Measurements from ENCODE around the gene SS18.

The SS18 gene

DNA sequence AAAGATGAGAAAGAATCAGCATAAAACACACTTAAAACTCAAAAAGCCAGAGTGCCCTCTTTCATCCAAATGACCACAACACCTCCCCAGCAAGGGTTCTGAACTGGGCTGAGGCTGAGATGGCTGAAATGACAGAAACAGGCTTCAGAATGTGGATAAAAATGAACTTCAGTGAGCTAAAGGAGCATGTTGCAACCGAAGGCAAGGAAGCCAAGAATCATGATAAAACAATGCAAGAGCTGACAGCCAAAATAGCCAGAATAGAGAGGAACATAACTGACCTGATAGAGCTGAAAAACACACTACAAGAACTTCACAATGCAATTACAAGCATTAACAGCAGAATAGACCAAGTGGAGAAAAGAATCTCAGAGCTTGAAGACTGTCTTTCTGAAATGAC lies 31.1 kb upstream of the SS18 start:
- Histone ChIP-seq H3K79me2 (ENCODE audit: insufficient read depth, low read length) (no peaks in the 10 kb centered on the region), H3K9me3 (ENCODE audit: insufficient read depth, low read depth, low read length) (no peaks in the 10 kb centered on the region), H3K4me2 (ENCODE audit: low read depth, low read length, poor library complexity, severe bottlenecking) (no peak overlapping the region), H3K27me3 (ENCODE audit: insufficient read depth, low read length, poor library complexity, severe bottlenecking) (no peaks in the 10 kb centered on the region), H3F3A (ENCODE audit: low read depth) (no peaks in the 10 kb centered on the region), H3K9me2 (replicated peaks; ENCODE audit: low read depth, low read length) (no peaks in the 10 kb centered on the region), H4K20me1 (ENCODE audit: insufficient read depth, low read length, poor library complexity, severe bottlenecking) (no peaks in the 10 kb centered on the region), H2AFZ (ENCODE audit: low read length) (no peak overlapping the region), H3K4me1 (ENCODE audit: insufficient read depth, low read length, poor library complexity, severe bottlenecking) (no peaks in the 10 kb centered on the region), H3K9ac (ENCODE audit: low read depth, low read length, poor library complexity, severe bottlenecking) (no peak overlapping the region), H3K36me3 (ENCODE audit: insufficient read depth, low read length) (no peaks in the 10 kb centered on the region), H3K4me3 (ENCODE audit: low read length, poor library complexity, severe bottlenecking) (no peak overlapping the region)
- TF ChIP-seq EZH2phosphoT487 (IDR thresholded peaks at IDR 0.05; ENCODE audit: borderline replicate concordance) (no peak), CTCF (conservative IDR thresholded peaks at IDR 0.05; ENCODE audit: low read length) (no peak)

DNA sequence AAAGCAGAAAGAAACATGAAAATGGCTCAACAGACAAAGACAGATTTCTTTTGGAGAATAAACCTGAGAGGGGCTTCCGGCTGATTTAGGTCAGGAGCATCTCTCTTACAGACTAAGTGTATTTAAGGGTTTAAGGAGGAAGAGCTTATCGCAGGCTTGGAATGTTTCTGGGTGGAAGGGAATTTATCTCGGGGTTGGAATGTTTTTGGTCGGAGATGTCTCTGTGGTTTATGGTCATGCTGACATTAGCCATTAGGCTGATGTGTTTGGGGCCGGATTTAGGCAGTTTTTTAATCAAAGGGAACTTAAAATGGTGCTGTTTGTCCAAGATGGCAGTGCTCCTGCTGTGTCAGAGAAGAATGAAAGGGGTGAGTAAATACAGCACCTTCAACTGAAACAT lies 28.8 kb upstream of the SS18 start:
- Histone ChIP-seq H3F3A (ENCODE audit: low read depth) (no peaks in the 10 kb centered on the region), H3K36me3 (ENCODE audit: insufficient read depth, low read length) (no peaks in the 10 kb centered on the region), H3K79me2 (ENCODE audit: insufficient read depth, low read length) (no peaks in the 10 kb centered on the region), H3K4me2 (ENCODE audit: low read depth, low read length, poor library complexity, severe bottlenecking) (no peak overlapping the region), H3K9ac (ENCODE audit: low read depth, low read length, poor library complexity, severe bottlenecking) (no peak overlapping the region), H2AFZ (ENCODE audit: low read length) (no peak overlapping the region), H3K27me3 (ENCODE audit: insufficient read depth, low read length, poor library complexity, severe bottlenecking) (no peaks in the 10 kb centered on the region), H3K4me1 (ENCODE audit: insufficient read depth, low read length, poor library complexity, severe bottlenecking) (no peaks in the 10 kb centered on the region), H3K4me3 (ENCODE audit: low read length, poor library complexity, severe bottlenecking) (no peak overlapping the region), H3K9me2 (replicated peaks; ENCODE audit: low read depth, low read length) (no peaks in the 10 kb centered on the region), H3K9me3 (ENCODE audit: insufficient read depth, low read depth, low read length) (no peaks in the 10 kb centered on the region), H4K20me1 (ENCODE audit: insufficient read depth, low read length, poor library complexity, severe bottlenecking) (no peaks in the 10 kb centered on the region)
- TF ChIP-seq CTCF (conservative IDR thresholded peaks at IDR 0.05; ENCODE audit: low read length) (no peak), EZH2phosphoT487 (IDR thresholded peaks at IDR 0.05; ENCODE audit: borderline replicate concordance) (no peak)

GRCh38 chr18:26104035-26104434 lies 13.6 kb upstream of the SS18 start:
- Histone ChIP-seq H3F3A (ENCODE audit: low read depth) (no peaks in the 10 kb centered on the region), H3K9me3 (ENCODE audit: insufficient read depth, low read depth, low read length) (no peaks in the 10 kb centered on the region), H3K4me1 (ENCODE audit: insufficient read depth, low read length, poor library complexity, severe bottlenecking) (no peaks in the 10 kb centered on the region), H3K4me2 (ENCODE audit: low read depth, low read length, poor library complexity, severe bottlenecking) (no peak overlapping the region), H2AFZ (ENCODE audit: low read length) (no peak overlapping the region), H3K9me2 (replicated peaks; ENCODE audit: low read depth, low read length) (no peaks in the 10 kb centered on the region), H3K79me2 (ENCODE audit: insufficient read depth, low read length) (no peaks in the 10 kb centered on the region), H3K9ac (ENCODE audit: low read depth, low read length, poor library complexity, severe bottlenecking) (no peak overlapping the region), H4K20me1 (ENCODE audit: insufficient read depth, low read length, poor library complexity, severe bottlenecking) (no peaks in the 10 kb centered on the region), H3K36me3 (ENCODE audit: insufficient read depth, low read length) (no peaks in the 10 kb centered on the region), H3K27me3 (ENCODE audit: insufficient read depth, low read length, poor library complexity, severe bottlenecking) (no peaks in the 10 kb centered on the region), H3K4me3 (ENCODE audit: low read length, poor library complexity, severe bottlenecking) (no peak overlapping the region)
- no peak for TF ChIP-seq EZH2phosphoT487 (IDR thresholded peaks at IDR 0.05; ENCODE audit: borderline replicate concordance)
- TF ChIP-seq CTCF (conservative IDR thresholded peaks at IDR 0.05; ENCODE audit: low read length), result no peak

All from Loucy (cell line).